ENCODE data around the gene ITPR2.

- TF ChIP-seq POLR2AphosphoS5 (IDR thresholded peaks at IDR 0.05; ENCODE audit: low read depth, low read length) (no peak), POLR2A (IDR thresholded peaks at IDR 0.05; ENCODE audit: low read depth, low read length) (no peak), TAF1 (IDR thresholded peaks at IDR 0.05; ENCODE audit: borderline replicate concordance, low read depth, low read length) (no peak)
Observed at GRCh38 chr12:26770239-26771070, 62.5 kb downstream of the ITPR2 start.

Data from GM12892 (cell line).